ENCODE measurements around the gene TMEM60. TPM values are rescaled to one million over a fixed set of nuclear protein-coding genes. Genes with fewer than 3 reads are reported as not detected.
A peak's percentile ranks its signal among the peaks of the same experiment; 100 is the strongest.

The TMEM60 gene
- total and polyA plus RNA-seq, 2 of the 13 experiments (the other 11 are each of a cell fraction or from before 2014, with no cell fraction given), result 25.6 to 27.7 TPM

- TF ChIP-seq CAMTA2 (CRISPR knock-in tag; IDR thresholded peaks at IDR 0.05; ENCODE audit: borderline replicate concordance), result no peak; the same call in 1 of the 2 replicates
- 0 out of 2 replicates have a peak, but pooled peaks have one; percentile 40 for TF ChIP-seq HOXA3 (CRISPR knock-in tag; IDR thresholded peaks at IDR 0.05)
- no peak for TF ChIP-seq ZNF143 (CRISPR knock-in tag; IDR thresholded peaks at IDR 0.05)
- TF ChIP-seq, protein P1, sequence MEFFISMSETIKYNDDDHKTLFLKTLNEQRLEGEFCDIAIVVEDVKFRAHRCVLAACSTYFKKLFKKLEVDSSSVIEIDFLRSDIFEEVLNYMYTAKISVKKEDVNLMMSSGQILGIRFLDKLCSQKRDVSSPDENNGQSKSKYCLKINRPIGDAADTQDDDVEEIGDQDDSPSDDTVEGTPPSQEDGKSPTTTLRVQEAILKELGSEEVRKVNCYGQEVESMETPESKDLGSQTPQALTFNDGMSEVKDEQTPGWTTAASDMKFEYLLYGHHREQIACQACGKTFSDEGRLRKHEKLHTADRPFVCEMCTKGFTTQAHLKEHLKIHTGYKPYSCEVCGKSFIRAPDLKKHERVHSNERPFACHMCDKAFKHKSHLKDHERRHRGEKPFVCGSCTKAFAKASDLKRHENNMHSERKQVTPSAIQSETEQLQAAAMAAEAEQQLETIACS (CRISPR knock-in tag; IDR thresholded peaks at IDR 0.05), result peak; percentile 47
- no peak for TF ChIP-seq HOXA5 (CRISPR knock-in tag; IDR thresholded peaks at IDR 0.05)
- no peak for TF ChIP-seq IKZF4 (CRISPR knock-in tag; IDR thresholded peaks at IDR 0.05; ENCODE audit: borderline replicate concordance, low read depth, not compliant biosample characterization)
- TF ChIP-seq CREM (IDR thresholded peaks at IDR 0.05), result peak; percentile 73; the same call in 1 of the 2 replicates
- TF ChIP-seq CREM (CRISPR knock-in tag; IDR thresholded peaks at IDR 0.05), result no peak
- TF ChIP-seq PHF20 (CRISPR knock-in tag; IDR thresholded peaks at IDR 0.05), result no peak; the same call in 1 of the 2 replicates
- peak; percentile 33 to 34; a peak in 1 of 4 replicates for TF ChIP-seq EP300 (IDR thresholded peaks at IDR 0.05; ENCODE audit: low read depth in 2 of 2, low read length in 2 of 2)
- TF ChIP-seq EP300 (CRISPR knock-in tag; IDR thresholded peaks at IDR 0.05; ENCODE audit: borderline replicate concordance), result no peak; the same call in 1 of the 2 replicates
- TF ChIP-seq YEATS4 (CRISPR knock-in tag; IDR thresholded peaks at IDR 0.05; ENCODE audit: borderline replicate concordance), result peak; percentile 33; the same call in 1 of the 2 replicates
- TF ChIP-seq THAP7 (CRISPR knock-in tag; IDR thresholded peaks at IDR 0.05), result 0 out of 2 replicates have a peak, but pooled peaks have one; percentile 43
- TF ChIP-seq ZNF329 (CRISPR knock-in tag; IDR thresholded peaks at IDR 0.05; ENCODE audit: low read depth), result 0 out of 2 replicates have a peak, but pooled peaks have one; percentile 83
- peak; percentile 38; the same call in 1 of the 2 replicates for TF ChIP-seq ZNF703 (CRISPR knock-in tag; IDR thresholded peaks at IDR 0.05; ENCODE audit: borderline replicate concordance)
- no peak for TF ChIP-seq ZKSCAN1 (IDR thresholded peaks at IDR 0.05; ENCODE audit: low read length)
- peak; percentile 71 for TF ChIP-seq ZNF891 (CRISPR knock-in tag; IDR thresholded peaks at IDR 0.05)
- 0 out of 2 replicates have a peak, but pooled peaks have one; percentile 74 for TF ChIP-seq STAT5B (CRISPR knock-in tag; IDR thresholded peaks at IDR 0.05)
- no peak; the same call in 1 of the 2 replicates for TF ChIP-seq ZNF546 (CRISPR knock-in tag; conservative IDR thresholded peaks at IDR 0.05)
- TF ChIP-seq CREB1 (IDR thresholded peaks at IDR 0.05), result peak; percentile 66
- peak; percentile 87 for TF ChIP-seq CREB1 (CRISPR knock-in tag; IDR thresholded peaks at IDR 0.05)
- no peak for TF ChIP-seq ZNF629 (CRISPR knock-in tag; conservative IDR thresholded peaks at IDR 0.05)
- TF ChIP-seq ATF7-NPFF (CRISPR knock-in tag; IDR thresholded peaks at IDR 0.05; ENCODE audit: low read depth), result no peak; the same call in none of the 2 replicates
- 0 out of 2 replicates have a peak, but pooled peaks have one; percentile 21 for TF ChIP-seq TBX3 (IDR thresholded peaks at IDR 0.05; ENCODE audit: borderline replicate concordance)
- TF ChIP-seq SAP130 (CRISPR knock-in tag; IDR thresholded peaks at IDR 0.05; ENCODE audit: low read depth), result peak; percentile 78
- TF ChIP-seq KLF15 (CRISPR knock-in tag; IDR thresholded peaks at IDR 0.05; ENCODE audit: borderline replicate concordance), result no peak; the same call in 1 of the 2 replicates
- no peak for TF ChIP-seq RFX1 (IDR thresholded peaks at IDR 0.05)
- TF ChIP-seq, protein P2, sequence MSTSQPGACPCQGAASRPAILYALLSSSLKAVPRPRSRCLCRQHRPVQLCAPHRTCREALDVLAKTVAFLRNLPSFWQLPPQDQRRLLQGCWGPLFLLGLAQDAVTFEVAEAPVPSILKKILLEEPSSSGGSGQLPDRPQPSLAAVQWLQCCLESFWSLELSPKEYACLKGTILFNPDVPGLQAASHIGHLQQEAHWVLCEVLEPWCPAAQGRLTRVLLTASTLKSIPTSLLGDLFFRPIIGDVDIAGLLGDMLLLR (CRISPR knock-in tag; IDR thresholded peaks at IDR 0.05), result no peak
- no peak for TF ChIP-seq ZNF639 (CRISPR knock-in tag; conservative IDR thresholded peaks at IDR 0.05)
Measured at GRCh38 chr7:77798394-77799077, at the start of gene TMEM60, which contains the start of gene PHTF2 (continued).

All from HepG2 (cell line).